K562 (cell line): ENCODE data around the gene RBM7. TPM values are rescaled to one million over a fixed set of nuclear protein-coding genes. Genes with fewer than 3 reads are reported as not detected.
A peak's percentile ranks its signal among the peaks of the same experiment; 100 is the strongest.

Experiments used
- ATF3 ChIP-seq, 2 experiments: fragments of 450-650 bp in 1 of 2; sonication (generic) in 1 of 2; formaldehyde crosslinking in 1 of 2; IDR thresholded peaks in 1 of 2; conservative IDR thresholded peaks in 1 of 2; 2 replicates each; pipeline versions ENCODE4 v1.6.1 to v1.8.1; 2016 to 2023; ENCODE audit warnings: mild to moderate bottlenecking in 2 of 2, moderate library complexity in 2 of 2, inconsistent platforms in 1 of 2, missing genetic modification reagents in 1 of 2
- DACH1 ChIP-seq: fragments of 450-650 bp; IDR thresholded peaks from 2 replicates; pipeline ENCODE4 v1.6.1; 2018; ENCODE audit not compliant: partially characterized antibody
- HDAC8 ChIP-seq: fragments of 450-650 bp; IDR thresholded peaks from 2 replicates; pipeline ENCODE4 v1.6.1; 2016; ENCODE audit warnings: mild to moderate bottlenecking, missing genetic modification characterization, moderate library complexity, missing compliant biosample characterization
- HNRNPUL1 ChIP-seq: fragments of 200-400 bp; formaldehyde crosslinking; IDR thresholded peaks from 2 replicates; pipeline ENCODE4 v1.6.1; 2017; ENCODE audit warnings: low read length
- MED1 ChIP-seq: sonication (generic); formaldehyde crosslinking; IDR thresholded peaks from 2 replicates; pipeline ENCODE4 v1.8.1; 2023; ENCODE audit warnings: missing genetic modification reagents, borderline replicate concordance
- NFIC ChIP-seq: fragments of 450-650 bp; IDR thresholded peaks from 2 replicates; pipeline ENCODE4 v1.6.1; 2017; ENCODE audit warnings: mild to moderate bottlenecking, inconsistent platforms
- NR4A1 ChIP-seq, 2 experiments: fragments of 250-450 bp in 1 of 2; fragments of 450-650 bp in 1 of 2; sonication (Bioruptor Pico) in 1 of 2; IDR thresholded peaks; 2 replicates each; pipeline versions ENCODE4 v1.4.0 to v1.6.1; 2016 to 2020; ENCODE audit warnings: mild to moderate bottlenecking in 2 of 2, missing compliant biosample characterization in 1 of 2, missing genetic modification characterization in 1 of 2, moderate library complexity in 1 of 2
- PHF20 ChIP-seq: fragments of 450-650 bp; IDR thresholded peaks from 2 replicates; pipeline ENCODE4 v1.6.1; 2018; ENCODE audit not compliant: partially characterized antibody
- PPARD ChIP-seq: fragments of 250-450 bp; sonication (Bioruptor Pico); IDR thresholded peaks from 2 replicates; pipeline ENCODE4 v1.8.0; 2022; ENCODE audit warnings: inconsistent platforms, mild to moderate bottlenecking, moderate library complexity
- RFX5 ChIP-seq: IDR thresholded peaks from 2 replicates; pipeline ENCODE4 v1.6.1; 2011; ENCODE audit warnings: low read depth, mild to moderate bottlenecking, improper control_type of control experiment, low read length
- SAFB2 ChIP-seq: fragments of 200-400 bp; formaldehyde crosslinking; IDR thresholded peaks from 2 replicates; pipeline ENCODE4 v1.6.1; 2018; ENCODE audit warnings: borderline replicate concordance, low read length, low read depth, moderate library complexity; ENCODE audit not compliant: severe bottlenecking
- SNIP1 ChIP-seq: fragments of 450-650 bp; IDR thresholded peaks from 2 replicates; pipeline ENCODE4 v1.7.1; 2017; ENCODE audit warnings: low read depth, mild to moderate bottlenecking
- SRSF9 ChIP-seq: fragments of 200-400 bp; formaldehyde crosslinking; IDR thresholded peaks from 2 replicates; pipeline ENCODE4 v1.6.1; 2017; ENCODE audit warnings: low read depth, low read length, borderline replicate concordance
- STAT5A ChIP-seq: IDR thresholded peaks from 2 replicates; pipeline ENCODE4 v1.6.1; 2012; ENCODE audit warnings: low read length, inconsistent platforms, borderline replicate concordance
- TCFL5 ChIP-seq: fragments of 250-450 bp; sonication (Bioruptor Pico); conservative IDR thresholded peaks from 2 replicates; pipeline ENCODE4 v1.6.1; 2021; ENCODE audit warnings: mild to moderate bottlenecking, moderate library complexity, matching md5 sums
- THRA ChIP-seq: fragments of 450-650 bp; IDR thresholded peaks from 2 replicates; pipeline ENCODE4 v1.6.1; 2017; ENCODE audit warnings: mild to moderate bottlenecking, moderate library complexity
- TRIM24 ChIP-seq, 2 experiments: fragments of 450-650 bp; IDR thresholded peaks; 2 replicates each; pipeline ENCODE4 v1.6.1; 2016
- USF2 ChIP-seq: sonication (generic); formaldehyde crosslinking; IDR thresholded peaks from 2 replicates; pipeline ENCODE4 v1.5.0; 2020; ENCODE audit warnings: missing genetic modification reagents
- ZBTB26 ChIP-seq: fragments of 450-650 bp; formaldehyde crosslinking; IDR thresholded peaks from 2 replicates; pipeline ENCODE4 v1.4.0; 2022; ENCODE audit warnings: missing genetic modification characterization
- ZFP30 ChIP-seq: fragments of 250-450 bp; sonication (Bioruptor Pico); IDR thresholded peaks from 2 replicates; pipeline ENCODE4 v1.8.0; 2022; ENCODE audit warnings: moderate library complexity, mild to moderate bottlenecking, inconsistent platforms, borderline replicate concordance
- ZNF12 ChIP-seq: sonication (generic); formaldehyde crosslinking; IDR thresholded peaks from 2 replicates; pipeline ENCODE4 v1.4.0; 2020; ENCODE audit warnings: mild to moderate bottlenecking, missing genetic modification reagents
- ZNF165 ChIP-seq: fragments of 250-450 bp; sonication (Bioruptor Pico); IDR thresholded peaks from 2 replicates; pipeline ENCODE4 v1.4.0; 2020; ENCODE audit warnings: borderline replicate concordance
- ZNF3 ChIP-seq: fragments of 250-450 bp; sonication (Bioruptor Pico); IDR thresholded peaks from 2 replicates; pipeline ENCODE4 v1.5.0; 2021; ENCODE audit warnings: mild to moderate bottlenecking, moderate library complexity
- ZNF316 ChIP-seq: fragments of 450-650 bp; IDR thresholded peaks from 2 replicates; pipeline ENCODE4 v1.6.1; 2016
- ZNF347 ChIP-seq: fragments of 450-650 bp; formaldehyde crosslinking; IDR thresholded peaks from 2 replicates; pipeline ENCODE4 v1.4.0; 2020; ENCODE audit warnings: low read depth, mild to moderate bottlenecking, moderate library complexity
- ZNF436 ChIP-seq: fragments of 250-450, 450-650 bp; sonication (Bioruptor Pico); formaldehyde crosslinking; IDR thresholded peaks from 2 replicates; pipeline ENCODE4 v1.7.0; 2020; ENCODE audit warnings: mild to moderate bottlenecking
- ZNF668 ChIP-seq: fragments of 250-450 bp; sonication (Bioruptor Pico); IDR thresholded peaks from 2 replicates; pipeline ENCODE4 v1.8.0; 2022; ENCODE audit warnings: mild to moderate bottlenecking, inconsistent platforms
- ZNF764 ChIP-seq: fragments of 250-450 bp; sonication (Bioruptor Pico); IDR thresholded peaks from 2 replicates; pipeline ENCODE4 v1.4.0; 2020; ENCODE audit warnings: low read depth, mild to moderate bottlenecking, moderate library complexity
- polyA plus RNA-seq, 8 experiments: library from polyadenylated mRNA; depleted of rRNA in 4 of 8; stranded (reverse) in 5 of 8; unstranded in 3 of 8; fragments of >200 nt; fragmentation: Nextera tagmentation in 2 of 8; fragmentation: Illumina TruSeq in 1 of 8; extraction: Ambion mirVana in 2 of 8; extraction: Trizol in 1 of 8; gene quantifications; 2 replicates each; pipeline versions ENCODE4 v1.2.1 to v1.2.3, GENCODE V29; 2011 to 2014; ENCODE audit warnings: inconsistent platforms in 1 of 8, missing spikeins in 1 of 8
- total RNA-seq, 7 experiments: library from RNA; depleted of rRNA in 6 of 7; stranded (reverse); fragments of >200 nt in 6 of 7; fragmentation: Illumina TruSeq in 2 of 7; extraction: Trizol in 2 of 7; gene quantifications; 2 replicates each; pipeline versions ENCODE4 v1.2.1 to v1.2.3, GENCODE V29; 2011 to 2021; ENCODE audit warnings: low replicate concordance in 1 of 7

The RBM7 gene
- total and polyA plus RNA-seq, 9 of the 15 experiments (the other 6 are each of a cell fraction or from before 2014, with no cell fraction given), result 26.0 to 76.8 (median 49.6) TPM

GRCh38 chr11:114400915-114401223 is 403 bp downstream of the RBM7 start (continued):
- TF ChIP-seq ATF3 (IDR thresholded peaks at IDR 0.05), result no peak
- no peak for TF ChIP-seq ATF3 (CRISPR knock-in tag; conservative IDR thresholded peaks at IDR 0.05)
- no peak for TF ChIP-seq ZNF316
- TF ChIP-seq ZBTB26 (CRISPR knock-in tag), result no peak
- TF ChIP-seq USF2, result no peak
- no peak for TF ChIP-seq RFX5
- TF ChIP-seq PPARD (CRISPR knock-in tag), result no peak
- TF ChIP-seq SRSF9, result no peak
- TF ChIP-seq TRIM24 (IDR thresholded peaks at IDR 0.05), result no peak
- TF ChIP-seq STAT5A, result no peak
- TF ChIP-seq ZNF347 (CRISPR knock-in tag), result no peak
- TF ChIP-seq MED1 (CRISPR knock-in tag), result no peak
- no peak for TF ChIP-seq NR4A1 (CRISPR knock-in tag; IDR thresholded peaks at IDR 0.05)
- no peak for TF ChIP-seq NR4A1 (tag; IDR thresholded peaks at IDR 0.05)
- TF ChIP-seq DACH1, result no peak
- no peak for TF ChIP-seq THRA
- no peak for TF ChIP-seq ZNF165 (CRISPR knock-in tag)
- TF ChIP-seq TCFL5 (CRISPR knock-in tag), result no peak
- 0 out of 2 replicates have a peak, but pooled peaks have one; percentile 31 for TF ChIP-seq SNIP1
- no peak for TF ChIP-seq ZFP30
- TF ChIP-seq HNRNPUL1, result no peak
- no peak for TF ChIP-seq ZNF3 (CRISPR knock-in tag)
- TF ChIP-seq PHF20, result peak; percentile 25
- TF ChIP-seq ZNF668 (CRISPR knock-in tag), result no peak
- no peak for TF ChIP-seq HDAC8 (tag)
- no peak for TF ChIP-seq SAFB2
- no peak for TF ChIP-seq ZNF12 (CRISPR knock-in tag)
- TF ChIP-seq ZNF436 (CRISPR knock-in tag), result no peak
- peak; percentile 36; the same call in 1 of the 2 replicates for TF ChIP-seq NFIC
- no peak for TF ChIP-seq ZNF764 (CRISPR knock-in tag)
